ENCODE measurements around the gene ERC2. TPM values are rescaled to one million over a fixed set of nuclear protein-coding genes. Genes with fewer than 3 reads are reported as not detected.

ERC2 gene
- total and polyA plus RNA-seq, 2 donors (not counting 1 experiment from before 2014, with no cell fraction given) = 0.14 to 0.17 TPM

- no peaks in the 10 kb centered on the region for H4K20me1 ChIP-seq (ENCODE audit: control insufficient read depth, extremely low read depth, insufficient read depth, low read length)
- H2AFZ ChIP-seq (ENCODE audit: low read length) = no peak overlapping the region
- TF ChIP-seq CTCF (conservative IDR thresholded peaks at IDR 0.05 in 1 of 2, IDR thresholded peaks at IDR 0.05 in 1 of 2; ENCODE audit: low read depth in 1 of 2, low read length in 2 of 2) (no peak), EZH2 (IDR thresholded peaks at IDR 0.05; ENCODE audit: low read length, missing control alignments) (no peak)
- no peaks in the 10 kb centered on the region for H3K79me2 ChIP-seq (ENCODE audit: control insufficient read depth, insufficient read depth, low read length)
- no peaks in the 10 kb centered on the region for H3K4me1 ChIP-seq (ENCODE audit: control insufficient read depth, extremely low read depth, insufficient read depth, low read length)
- H3K9me3 ChIP-seq (ENCODE audit: control insufficient read depth, insufficient read depth, low read depth, low read length) = no peaks in the 10 kb centered on the region
- H3K27ac ChIP-seq (ENCODE audit: insufficient read depth, low read length) = no peak overlapping the region
- peak in 1 of 2 donors; percentile 34 for DNase-seq (ENCODE audit: low read depth in 2 of 2)
- H3K9ac ChIP-seq (ENCODE audit: insufficient read depth, low read length) = no peak overlapping the region
- H3K4me2 ChIP-seq (ENCODE audit: extremely low read depth, insufficient read depth, low read length) = no peak overlapping the region
- no peaks in the 10 kb centered on the region for H3K27me3 ChIP-seq (ENCODE audit: control insufficient read depth, insufficient read depth, low read length)
- no peak overlapping the region for H3K4me3 ChIP-seq (replicated peaks in 1 of 4; ENCODE audit: control extremely low read depth in 1 of 4, insufficient read depth in 1 of 4, low read depth in 3 of 4, low read length in 4 of 4)
- no peaks in the 10 kb centered on the region for H3K36me3 ChIP-seq (ENCODE audit: control insufficient read depth, insufficient read depth, low read length)
Observed at GRCh38 chr3:56282341-56282740, 185.9 kb downstream of the ERC2 start.

GRCh38 chr3:56277236-56277635, 191.0 kb downstream of the ERC2 start:
- Histone ChIP-seq H4K20me1 (ENCODE audit: control insufficient read depth, extremely low read depth, insufficient read depth, low read length) (no peaks in the 10 kb centered on the region), H3K79me2 (ENCODE audit: control insufficient read depth, insufficient read depth, low read length) (no peaks in the 10 kb centered on the region), H3K9ac (ENCODE audit: insufficient read depth, low read length) (no peak overlapping the region), H3K36me3 (ENCODE audit: control insufficient read depth, insufficient read depth, low read length) (no peaks in the 10 kb centered on the region), H3K9me3 (ENCODE audit: control insufficient read depth, insufficient read depth, low read depth, low read length) (no peaks in the 10 kb centered on the region), H3K27me3 (ENCODE audit: control insufficient read depth, insufficient read depth, low read length) (no peaks in the 10 kb centered on the region), H3K27ac (ENCODE audit: insufficient read depth, low read length) (no peak overlapping the region), H3K4me1 (ENCODE audit: control insufficient read depth, extremely low read depth, insufficient read depth, low read length) (no peaks in the 10 kb centered on the region), H2AFZ (ENCODE audit: low read length) (no peak overlapping the region), H3K4me3 (replicated peaks in 1 of 4; ENCODE audit: control extremely low read depth in 1 of 4, insufficient read depth in 1 of 4, low read depth in 3 of 4, low read length in 4 of 4) (no peak overlapping the region), H3K4me2 (ENCODE audit: extremely low read depth, insufficient read depth, low read length) (no peak overlapping the region)
- DNase-seq (ENCODE audit: low read depth in 2 of 2) = no peak
- no peak for TF ChIP-seq EZH2 (IDR thresholded peaks at IDR 0.05; ENCODE audit: low read length, missing control alignments)

GRCh38 chr3:56275120-56275519, 193.1 kb downstream of the ERC2 start:
- Histone ChIP-seq H3K9me3 (ENCODE audit: control insufficient read depth, insufficient read depth, low read depth, low read length) (no peaks in the 10 kb centered on the region), H2AFZ (ENCODE audit: low read length) (no peak overlapping the region), H3K9ac (ENCODE audit: insufficient read depth, low read length) (no peak overlapping the region), H3K4me3 (replicated peaks in 1 of 4; ENCODE audit: control extremely low read depth in 1 of 4, insufficient read depth in 1 of 4, low read depth in 3 of 4, low read length in 4 of 4) (no peak overlapping the region), H3K27me3 (ENCODE audit: control insufficient read depth, insufficient read depth, low read length) (no peaks in the 10 kb centered on the region), H3K4me2 (ENCODE audit: extremely low read depth, insufficient read depth, low read length) (no peak overlapping the region), H3K4me1 (ENCODE audit: control insufficient read depth, extremely low read depth, insufficient read depth, low read length) (no peaks in the 10 kb centered on the region), H3K27ac (ENCODE audit: insufficient read depth, low read length) (no peak overlapping the region), H4K20me1 (ENCODE audit: control insufficient read depth, extremely low read depth, insufficient read depth, low read length) (no peaks in the 10 kb centered on the region), H3K79me2 (ENCODE audit: control insufficient read depth, insufficient read depth, low read length) (no peaks in the 10 kb centered on the region), H3K36me3 (ENCODE audit: control insufficient read depth, insufficient read depth, low read length) (no peaks in the 10 kb centered on the region)
- TF ChIP-seq CTCF (conservative IDR thresholded peaks at IDR 0.05 in 1 of 2, IDR thresholded peaks at IDR 0.05 in 1 of 2; ENCODE audit: low read depth in 1 of 2, low read length in 2 of 2) (no peak), EZH2 (IDR thresholded peaks at IDR 0.05; ENCODE audit: low read length, missing control alignments) (no peak)
- no peak for DNase-seq (ENCODE audit: low read depth in 2 of 2)

Measured in fibroblast of lung (primary cell).